Skin epidermis (tissue), 12 donors: ENCODE data around the gene ST3GAL4.
"Not testable (repeated sequence)": the region's sequence is repeated elsewhere in the genome, so short reads cannot be mapped to it uniquely, and the experiment has no call there.

Source experiments
- H3K27ac ChIP-seq, 21 experiments: fragments of 200-600 bp; sonication (generic) in 11 of 21; one replicate each; pipeline ENCODE4 v1.5.0; 2020; ENCODE audit warnings: mild to moderate bottlenecking in 3 of 21, inconsistent platforms in 2 of 21, moderate library complexity in 2 of 21
- H3K4me3 ChIP-seq, 7 experiments: fragments of 200-600 bp; sonication (generic) in 2 of 7; one replicate each; pipeline ENCODE4 v1.5.0; 2020; ENCODE audit warnings: inconsistent platforms in 2 of 7, mild to moderate bottlenecking in 2 of 7, moderate library complexity in 1 of 7

ST3GAL4 gene, protein sequence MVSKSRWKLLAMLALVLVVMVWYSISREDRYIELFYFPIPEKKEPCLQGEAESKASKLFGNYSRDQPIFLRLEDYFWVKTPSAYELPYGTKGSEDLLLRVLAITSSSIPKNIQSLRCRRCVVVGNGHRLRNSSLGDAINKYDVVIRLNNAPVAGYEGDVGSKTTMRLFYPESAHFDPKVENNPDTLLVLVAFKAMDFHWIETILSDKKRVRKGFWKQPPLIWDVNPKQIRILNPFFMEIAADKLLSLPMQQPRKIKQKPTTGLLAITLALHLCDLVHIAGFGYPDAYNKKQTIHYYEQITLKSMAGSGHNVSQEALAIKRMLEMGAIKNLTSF

GRCh38 chr11:126355324-126355925 is at the start of gene ST3GAL4:
Gene ST3GAL4 (plus strand): TSS chr11:126355686. CDS start chr11:126406156, 50,470 bp downstream.
- Histone ChIP-seq H3K4me3 (peak within 1 kb of the TSS; percentile 39 to 72 (median 54)), H3K27ac (peak within 1 kb of the TSS; percentile 53 to 96 (median 81))

DNA sequence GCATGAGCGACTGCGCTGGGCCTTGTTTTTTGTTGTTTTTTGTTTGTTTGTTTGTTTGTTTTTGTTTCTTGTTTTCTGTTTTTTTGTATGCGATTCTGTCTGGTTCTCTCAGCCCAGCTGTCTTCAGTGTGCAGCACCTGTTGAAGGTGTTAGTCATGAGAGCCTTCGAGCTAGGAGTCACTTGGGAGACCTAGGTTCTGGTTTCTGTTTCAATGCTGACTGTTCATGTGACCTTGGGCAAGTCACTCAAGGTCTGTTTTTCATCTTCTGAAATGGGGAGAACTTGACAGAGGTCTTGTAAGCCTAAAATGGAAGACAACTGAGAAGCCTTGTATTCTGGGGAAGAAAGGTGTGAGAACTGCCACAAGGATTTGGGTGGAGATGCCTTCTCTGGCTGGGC is 49.8 kb upstream of the ST3GAL4 start:
- no peak overlapping the region for H3K4me3 ChIP-seq
- no peak overlapping the region for H3K27ac ChIP-seq

GRCh38 chr11:126307706-126308105 is 47.8 kb upstream of the ST3GAL4 start:
- H3K4me3 ChIP-seq, result no peak overlapping the region
- H3K27ac ChIP-seq, result peak overlapping the region in 1 of 21 experiments; percentile 52

- Histone ChIP-seq H3K4me3 (no peak overlapping the region), H3K27ac (peak overlapping the region in 2 of 21 experiments; percentile 4 to 11)
Measured at GRCh38 chr11:126308271-126308671, 47.2 kb upstream of the ST3GAL4 start.

DNA sequence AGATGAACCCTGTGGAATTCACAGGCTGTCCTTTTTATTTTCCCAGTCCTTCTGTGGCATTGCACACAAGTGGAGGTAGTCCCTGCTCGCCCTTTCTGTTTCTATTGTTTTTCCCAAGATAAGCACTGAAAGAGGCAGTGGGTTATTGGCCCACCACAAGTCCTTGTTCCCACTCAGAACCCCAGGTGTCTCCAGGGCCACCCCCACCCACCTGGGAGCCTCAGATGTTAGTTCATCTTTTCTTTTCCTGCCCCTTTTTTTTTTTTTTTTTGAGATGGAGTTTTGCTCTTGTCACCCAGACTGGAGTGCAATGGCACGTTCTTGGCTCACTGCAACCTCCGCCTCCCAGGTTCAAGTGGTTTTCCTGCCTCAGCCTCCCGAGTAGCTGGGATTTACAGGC is 46.7 kb upstream of the ST3GAL4 start:
- not testable (repeated sequence) for H3K4me3 ChIP-seq
- H3K27ac ChIP-seq, result peak overlapping the region in 2 of 21 experiments; percentile 4 to 11

DNA sequence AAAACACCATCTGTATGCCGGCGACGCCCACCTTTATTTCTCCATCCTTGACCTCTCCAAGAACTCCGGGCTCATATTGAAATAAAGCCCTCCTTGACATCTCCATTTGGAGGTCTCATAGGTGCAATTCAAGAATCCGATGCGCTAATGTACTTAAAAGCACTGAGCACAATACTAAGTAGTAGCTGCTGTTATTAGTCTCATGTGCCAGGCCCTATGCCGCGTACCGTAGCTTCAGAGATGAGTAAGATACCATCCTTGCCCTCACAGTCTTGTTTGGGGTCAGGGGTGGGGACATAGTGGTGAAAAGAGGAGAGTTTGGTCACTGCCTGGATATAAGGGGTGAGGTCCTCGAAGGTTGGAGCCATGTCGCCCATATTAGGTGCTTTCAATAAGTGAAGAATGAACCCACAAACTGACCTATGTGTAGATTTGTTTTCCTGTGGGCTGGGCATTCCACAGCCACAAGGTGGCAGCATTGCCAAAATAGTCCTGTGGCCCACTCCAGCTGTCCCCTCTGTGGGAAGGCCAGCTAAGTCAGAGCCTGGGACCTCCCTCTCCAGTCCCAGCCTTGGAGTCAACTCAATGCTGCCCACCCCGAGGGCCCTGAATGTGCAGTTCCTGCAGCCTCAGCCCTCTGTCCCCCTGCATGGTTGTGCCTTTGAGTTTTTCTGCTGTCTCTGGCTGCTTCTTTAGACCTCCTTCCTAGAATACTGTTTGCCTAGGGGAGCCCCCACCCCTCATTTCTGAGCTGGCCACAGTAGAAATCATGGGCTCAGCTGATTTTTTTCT is 45.1 kb upstream of the ST3GAL4 start:
- Histone ChIP-seq H3K27ac (peak overlapping the region in 10 of 21 experiments; percentile 8 to 72 (median 50)), H3K4me3 (no peak overlapping the region)

GRCh38 chr11:126310992-126311310 is 44.5 kb upstream of the ST3GAL4 start:
- no peak overlapping the region for H3K4me3 ChIP-seq
- peak overlapping the region in 13 of 21 experiments; percentile 8 to 72 (median 50) for H3K27ac ChIP-seq

DNA sequence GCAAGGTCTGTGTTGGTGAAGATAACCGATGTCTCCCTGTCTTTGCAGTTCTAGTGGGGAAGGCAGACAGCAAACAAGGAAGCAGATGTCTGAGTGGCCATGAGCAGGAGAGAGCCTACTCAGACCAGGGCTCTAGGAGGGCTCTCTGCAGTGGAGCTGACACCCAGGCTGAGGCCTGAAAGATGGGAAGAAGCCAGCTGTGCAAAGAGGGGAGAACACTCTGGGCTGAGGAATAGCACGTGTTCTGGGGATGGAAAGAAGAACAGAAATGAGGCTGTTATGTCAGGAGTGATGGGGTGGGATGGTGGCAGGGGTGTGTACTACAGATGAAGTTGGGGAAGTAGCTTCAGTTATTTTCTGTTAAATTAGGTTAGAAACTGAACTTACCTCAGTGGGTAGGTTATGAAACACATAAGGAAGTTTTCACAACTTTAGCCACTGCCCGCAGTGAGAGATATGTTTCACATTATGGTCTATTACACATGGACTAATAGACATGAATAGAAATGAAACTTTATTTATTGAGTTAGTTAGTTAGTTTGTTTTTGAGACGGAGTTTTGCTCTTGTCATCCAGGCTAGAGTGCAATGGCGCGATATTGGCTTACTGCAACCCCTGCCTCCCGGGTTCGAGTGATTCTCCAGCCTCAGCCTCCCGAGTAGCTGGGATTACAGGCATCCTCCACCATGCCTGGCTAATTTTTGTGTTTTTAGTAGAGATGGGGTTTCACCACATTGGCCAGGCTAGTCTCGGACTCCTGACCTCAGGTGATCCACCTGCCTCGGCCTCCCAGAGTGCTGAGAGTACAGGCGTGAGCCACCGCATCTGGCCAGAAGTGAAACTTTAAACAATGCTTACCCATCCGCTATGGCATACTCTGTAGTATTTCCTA is 43.8 kb upstream of the ST3GAL4 start:
- Histone ChIP-seq H3K27ac (peak overlapping the region in 16 of 21 experiments; percentile 1 to 72 (median 50)), H3K4me3 (no peak overlapping the region)

GRCh38 chr11:126312961-126313360 is 42.5 kb upstream of the ST3GAL4 start:
- Histone ChIP-seq H3K27ac (peak overlapping the region in 8 of 21 experiments; percentile 14 to 67 (median 39)), H3K4me3 (no peak overlapping the region)

- H3K4me3 ChIP-seq, result no peak overlapping the region
- H3K27ac ChIP-seq, result no peak overlapping the region
Measured at GRCh38 chr11:126313826-126314225, 41.7 kb upstream of the ST3GAL4 start.

DNA sequence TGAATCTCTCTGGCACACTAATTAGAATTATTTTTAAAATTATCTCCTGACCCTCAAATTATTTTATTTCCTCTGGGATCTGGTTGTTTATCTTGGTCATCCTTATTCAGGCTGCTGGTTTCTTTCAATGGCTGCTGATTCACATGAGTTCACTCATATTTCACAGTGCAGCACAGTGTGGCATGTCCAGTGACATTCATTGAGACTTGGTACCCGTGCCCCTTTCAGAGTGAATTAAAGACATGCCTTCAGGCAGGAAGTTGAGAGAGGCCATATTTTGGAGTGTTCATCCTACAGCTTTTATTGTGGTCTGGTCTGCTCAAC is 38.1 kb upstream of the ST3GAL4 start:
- Histone ChIP-seq H3K4me3 (no peak overlapping the region), H3K27ac (peak overlapping the region in 19 of 21 experiments; percentile 65 to 92 (median 81))

- peak overlapping the region in 20 of 21 experiments; percentile 13 to 92 (median 81) for H3K27ac ChIP-seq
- H3K4me3 ChIP-seq, result peak overlapping the region in 2 of 7 experiments; percentile 1 to 12
Measured at GRCh38 chr11:126317756-126318573, 37.5 kb upstream of the ST3GAL4 start.

- Histone ChIP-seq H3K27ac (peak overlapping the region in 20 of 21 experiments; percentile 13 to 92 (median 81)), H3K4me3 (peak overlapping the region in 2 of 7 experiments; percentile 1 to 12)
Measured at GRCh38 chr11:126318574-126319373, 36.7 kb upstream of the ST3GAL4 start.

- Histone ChIP-seq H3K4me3 (no peak overlapping the region), H3K27ac (peak overlapping the region in 19 of 21 experiments; percentile 58 to 92 (median 81))
Measured at GRCh38 chr11:126319374-126319740, 36.1 kb upstream of the ST3GAL4 start.

DNA sequence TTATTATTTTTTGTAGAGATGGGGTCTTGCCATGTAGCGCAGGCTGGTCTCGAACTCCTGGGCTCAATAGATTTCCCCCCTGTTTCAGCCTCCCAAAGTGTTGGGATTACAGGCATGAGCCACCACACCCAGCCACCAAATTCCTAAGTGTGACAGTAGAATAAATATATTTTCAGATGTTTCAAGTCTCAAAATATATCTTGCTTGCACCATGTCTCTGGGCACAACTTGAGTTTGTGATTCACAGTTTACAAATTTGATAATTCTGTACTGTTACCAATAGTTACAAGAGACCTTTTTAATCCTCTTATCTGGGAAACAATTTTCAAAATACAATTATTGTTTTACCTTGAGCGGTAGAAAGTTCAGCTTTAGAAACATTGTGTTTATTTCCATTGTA is 32.5 kb upstream of the ST3GAL4 start:
- Histone ChIP-seq H3K27ac (no peak overlapping the region), H3K4me3 (no peak overlapping the region)

GRCh38 chr11:126327281-126328000 is 28.0 kb upstream of the ST3GAL4 start:
- no peak overlapping the region for H3K4me3 ChIP-seq
- peak overlapping the region in 1 of 21 experiments; percentile 24 for H3K27ac ChIP-seq

DNA sequence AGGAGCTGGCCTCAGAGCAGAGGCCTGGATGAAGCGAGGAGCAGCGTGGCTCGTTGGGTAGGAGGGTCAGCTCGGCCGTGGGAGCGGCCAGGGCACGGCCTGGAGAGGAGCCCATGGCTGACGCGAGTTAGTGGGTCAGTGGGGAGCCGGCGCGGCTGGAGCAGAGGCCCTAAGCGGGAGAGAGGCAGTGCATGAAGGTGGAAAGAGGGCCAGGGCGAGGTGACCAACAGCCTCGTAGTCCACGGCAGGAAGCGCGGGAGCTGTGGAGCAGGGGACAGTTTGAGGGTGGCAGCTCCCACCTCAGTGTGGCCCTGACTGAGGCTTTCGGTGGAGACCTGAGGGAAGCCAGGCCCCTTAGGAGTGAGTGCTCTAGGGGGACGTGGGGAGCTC is 27.5 kb upstream of the ST3GAL4 start:
- Histone ChIP-seq H3K4me3 (no peak overlapping the region), H3K27ac (peak overlapping the region in 1 of 21 experiments; percentile 24)
